WTC11 (cell line): ENCODE measurements around the gene RAG2. TPM values are rescaled to one million over a fixed set of nuclear protein-coding genes. Genes with fewer than 3 reads are reported as not detected.

Experiments used
- ATAC-seq: fragments of 200-7000 bp; cut with Tn5 transposase; 2 replicates; pipeline ENCODE4 v1.10.0; 2021; ENCODE audit warnings: mild to moderate bottlenecking, moderate library complexity
- CTCF ChIA-PET: fragments of 300-600 bp; sonication (Branson Sonifier 250); formaldehyde crosslinking; loops from one replicate; lab custom pipeline; 2021; ENCODE audit warnings: antibody characterized with exemption; lab: Charles Lee
- POLR2A ChIA-PET: fragments of 350-600 bp; sonication (Branson Sonifier 250); formaldehyde crosslinking; loops from one replicate; lab custom pipeline; 2021; ENCODE audit warnings: antibody characterized with exemption; lab: Charles Lee
- DNase-seq: peaks from one replicate; pipeline ENCODE4 v3.0.0; 2021; ENCODE audit warnings: low spot score
- H3K27ac Mint-ChIP-seq: 2 replicates; pipeline ENCODE4 v1.8.0; 2021; ENCODE audit warnings: mixed read lengths
- H3K27me3 Mint-ChIP-seq: 2 replicates; pipeline ENCODE4 v1.8.0; 2021; ENCODE audit warnings: low read depth, mild to moderate bottlenecking, moderate library complexity, mixed read lengths
- H3K36me3 Mint-ChIP-seq: 2 replicates; pipeline ENCODE4 v1.8.0; 2021; ENCODE audit warnings: mixed read lengths
- H3K4me1 Mint-ChIP-seq: 2 replicates; pipeline ENCODE4 v1.8.0; 2022; ENCODE audit warnings: mixed read lengths
- H3K4me3 Mint-ChIP-seq: 2 replicates; pipeline ENCODE4 v1.8.0; 2021; ENCODE audit warnings: mild to moderate bottlenecking, moderate library complexity, mixed read lengths
- H3K9me3 Mint-ChIP-seq: 2 replicates; pipeline ENCODE4 v1.8.0; 2021; ENCODE audit warnings: mixed read lengths
- NR1H2 ChIP-seq: sonication (generic); formaldehyde crosslinking; IDR thresholded peaks from 2 replicates; pipeline ENCODE4 v1.9.0; 2021; ENCODE audit warnings: mild to moderate bottlenecking, moderate library complexity, missing genetic modification reagents
- PRRX2 ChIP-seq: fragments of 250-450 bp; sonication (Bioruptor Pico); IDR thresholded peaks from 2 replicates; pipeline ENCODE4 v1.8.0; 2021; ENCODE audit warnings: mild to moderate bottlenecking
- ZNF219 ChIP-seq: sonication (generic); formaldehyde crosslinking; IDR thresholded peaks from 2 replicates; pipeline ENCODE4 v1.8.0; 2023; ENCODE audit warnings: missing genetic modification reagents, mild to moderate bottlenecking, borderline replicate concordance
- ZNF232 ChIP-seq: sonication (generic); formaldehyde crosslinking; IDR thresholded peaks from 2 replicates; pipeline ENCODE4 v1.8.0; 2022; ENCODE audit warnings: mild to moderate bottlenecking, missing genetic modification reagents
- ZNF416 ChIP-seq: fragments of 250-450 bp; sonication (Bioruptor Pico); IDR thresholded peaks from 2 replicates; pipeline ENCODE4 v1.9.0; 2021; ENCODE audit warnings: mild to moderate bottlenecking, inconsistent platforms
- total RNA-seq: library from RNA; stranded (reverse); gene quantifications from 3 replicates; pipeline ENCODE4 v1.2.3, GENCODE V29; 2021
- TF ChIP-seq, protein P1 (sequence below): sonication (generic); formaldehyde crosslinking; IDR thresholded peaks from 2 replicates; pipeline ENCODE4 v1.8.0; 2022; ENCODE audit warnings: mild to moderate bottlenecking, missing genetic modification reagents
- TF ChIP-seq, protein P2 (sequence below): sonication (generic); formaldehyde crosslinking; IDR thresholded peaks from 2 replicates; pipeline ENCODE4 v1.8.1; 2023; ENCODE audit warnings: mild to moderate bottlenecking, moderate library complexity, missing genetic modification reagents
- TF ChIP-seq, protein P3 (sequence below): sonication (generic); formaldehyde crosslinking; IDR thresholded peaks from 2 replicates; pipeline ENCODE4 v1.8.1; 2022; ENCODE audit warnings: low read depth, mild to moderate bottlenecking, moderate library complexity, missing genetic modification reagents, borderline replicate concordance
- TF ChIP-seq, protein P4 (sequence below): sonication (generic); formaldehyde crosslinking; IDR thresholded peaks from 2 replicates; pipeline ENCODE4 v1.8.1; 2023; ENCODE audit warnings: mild to moderate bottlenecking, missing genetic modification reagents, moderate library complexity
- TF ChIP-seq, protein P5 (sequence below): sonication (generic); formaldehyde crosslinking; IDR thresholded peaks from 2 replicates; pipeline ENCODE4 v1.8.1; 2022; ENCODE audit warnings: missing genetic modification reagents, borderline replicate concordance
- TF ChIP-seq, protein P6 (sequence below): fragments of 200-600 bp; IDR thresholded peaks from 2 replicates; pipeline ENCODE4 v1.8.0; 2022; ENCODE audit warnings: antibody characterized with exemption
- TF ChIP-seq, protein P7 (sequence below): fragments of 250-450 bp; sonication (Bioruptor Pico); IDR thresholded peaks from 2 replicates; pipeline ENCODE4 v1.8.0; 2021; ENCODE audit warnings: mild to moderate bottlenecking
- TF ChIP-seq, protein P8 (sequence below): sonication (generic); formaldehyde crosslinking; IDR thresholded peaks from 2 replicates; pipeline ENCODE4 v1.8.0; 2023; ENCODE audit warnings: mild to moderate bottlenecking, missing genetic modification reagents

Gene RAG2
- total RNA-seq, 1 experiment from 2014 or later = not detected

DNA sequence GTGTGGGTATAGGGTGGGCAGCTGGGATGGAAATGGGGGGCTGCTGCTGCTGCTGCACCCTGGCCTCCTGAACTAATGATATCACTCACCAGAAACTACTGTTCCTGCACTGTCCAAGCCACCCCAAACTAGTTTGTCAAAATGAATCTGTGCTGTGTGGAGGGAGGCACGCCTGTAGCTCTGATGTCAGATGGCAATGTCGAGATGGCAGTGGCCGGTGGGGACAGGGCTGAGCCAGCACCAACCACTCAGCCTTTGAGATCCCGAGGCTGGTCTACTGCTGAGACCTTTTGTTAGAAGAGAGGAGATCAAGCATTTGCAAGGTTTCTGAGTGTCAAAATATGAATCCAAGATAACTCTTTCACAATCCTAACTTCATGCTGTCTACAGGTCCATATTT is 28.9 kb downstream of the RAG2 start:
- POLR2A ChIA-PET = no interaction called here
- no peak overlapping the region for H3K27ac Mint-ChIP-seq
- no peak overlapping the region for H3K4me3 Mint-ChIP-seq
- TF ChIP-seq, protein P1, sequence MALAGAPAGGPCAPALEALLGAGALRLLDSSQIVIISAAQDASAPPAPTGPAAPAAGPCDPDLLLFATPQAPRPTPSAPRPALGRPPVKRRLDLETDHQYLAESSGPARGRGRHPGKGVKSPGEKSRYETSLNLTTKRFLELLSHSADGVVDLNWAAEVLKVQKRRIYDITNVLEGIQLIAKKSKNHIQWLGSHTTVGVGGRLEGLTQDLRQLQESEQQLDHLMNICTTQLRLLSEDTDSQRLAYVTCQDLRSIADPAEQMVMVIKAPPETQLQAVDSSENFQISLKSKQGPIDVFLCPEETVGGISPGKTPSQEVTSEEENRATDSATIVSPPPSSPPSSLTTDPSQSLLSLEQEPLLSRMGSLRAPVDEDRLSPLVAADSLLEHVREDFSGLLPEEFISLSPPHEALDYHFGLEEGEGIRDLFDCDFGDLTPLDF = no peak
- no peak for TF ChIP-seq ZNF416 (CRISPR knock-in tag)
- TF ChIP-seq ZNF232 (CRISPR knock-in tag) = no peak
- TF ChIP-seq, protein P2, sequence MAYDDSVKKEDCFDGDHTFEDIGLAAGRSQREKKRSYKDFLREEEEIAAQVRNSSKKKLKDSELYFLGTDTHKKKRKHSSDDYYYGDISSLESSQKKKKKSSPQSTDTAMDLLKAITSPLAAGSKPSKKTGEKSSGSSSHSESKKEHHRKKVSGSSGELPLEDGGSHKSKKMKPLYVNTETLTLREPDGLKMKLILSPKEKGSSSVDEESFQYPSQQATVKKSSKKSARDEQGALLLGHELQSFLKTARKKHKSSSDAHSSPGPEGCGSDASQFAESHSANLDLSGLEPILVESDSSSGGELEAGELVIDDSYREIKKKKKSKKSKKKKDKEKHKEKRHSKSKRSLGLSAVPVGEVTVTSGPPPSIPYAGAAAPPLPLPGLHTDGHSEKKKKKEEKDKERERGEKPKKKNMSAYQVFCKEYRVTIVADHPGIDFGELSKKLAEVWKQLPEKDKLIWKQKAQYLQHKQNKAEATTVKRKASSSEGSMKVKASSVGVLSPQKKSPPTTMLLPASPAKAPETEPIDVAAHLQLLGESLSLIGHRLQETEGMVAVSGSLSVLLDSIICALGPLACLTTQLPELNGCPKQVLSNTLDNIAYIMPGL = no peak
- TF ChIP-seq, protein P3, sequence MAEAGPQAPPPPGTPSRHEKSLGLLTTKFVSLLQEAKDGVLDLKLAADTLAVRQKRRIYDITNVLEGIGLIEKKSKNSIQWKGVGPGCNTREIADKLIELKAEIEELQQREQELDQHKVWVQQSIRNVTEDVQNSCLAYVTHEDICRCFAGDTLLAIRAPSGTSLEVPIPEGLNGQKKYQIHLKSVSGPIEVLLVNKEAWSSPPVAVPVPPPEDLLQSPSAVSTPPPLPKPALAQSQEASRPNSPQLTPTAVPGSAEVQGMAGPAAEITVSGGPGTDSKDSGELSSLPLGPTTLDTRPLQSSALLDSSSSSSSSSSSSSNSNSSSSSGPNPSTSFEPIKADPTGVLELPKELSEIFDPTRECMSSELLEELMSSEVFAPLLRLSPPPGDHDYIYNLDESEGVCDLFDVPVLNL (CRISPR knock-in tag) = no peak
- TF ChIP-seq, protein P4, sequence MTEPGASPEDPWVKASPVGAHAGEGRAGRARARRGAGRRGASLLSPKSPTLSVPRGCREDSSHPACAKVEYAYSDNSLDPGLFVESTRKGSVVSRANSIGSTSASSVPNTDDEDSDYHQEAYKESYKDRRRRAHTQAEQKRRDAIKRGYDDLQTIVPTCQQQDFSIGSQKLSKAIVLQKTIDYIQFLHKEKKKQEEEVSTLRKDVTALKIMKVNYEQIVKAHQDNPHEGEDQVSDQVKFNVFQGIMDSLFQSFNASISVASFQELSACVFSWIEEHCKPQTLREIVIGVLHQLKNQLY (CRISPR knock-in tag) = no peak
- no peak for TF ChIP-seq NR1H2 (CRISPR knock-in tag)
- TF ChIP-seq, protein P5, sequence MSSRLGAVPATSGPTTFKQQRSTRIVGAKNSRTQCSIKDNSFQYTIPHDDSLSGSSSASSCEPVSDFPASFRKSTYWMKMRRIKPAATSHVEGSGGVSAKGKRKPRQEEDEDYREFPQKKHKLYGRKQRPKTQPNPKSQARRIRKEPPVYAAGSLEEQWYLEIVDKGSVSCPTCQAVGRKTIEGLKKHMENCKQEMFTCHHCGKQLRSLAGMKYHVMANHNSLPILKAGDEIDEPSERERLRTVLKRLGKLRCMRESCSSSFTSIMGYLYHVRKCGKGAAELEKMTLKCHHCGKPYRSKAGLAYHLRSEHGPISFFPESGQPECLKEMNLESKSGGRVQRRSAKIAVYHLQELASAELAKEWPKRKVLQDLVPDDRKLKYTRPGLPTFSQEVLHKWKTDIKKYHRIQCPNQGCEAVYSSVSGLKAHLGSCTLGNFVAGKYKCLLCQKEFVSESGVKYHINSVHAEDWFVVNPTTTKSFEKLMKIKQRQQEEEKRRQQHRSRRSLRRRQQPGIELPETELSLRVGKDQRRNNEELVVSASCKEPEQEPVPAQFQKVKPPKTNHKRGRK (CRISPR knock-in tag) = no peak
- TF ChIP-seq, protein P6, sequence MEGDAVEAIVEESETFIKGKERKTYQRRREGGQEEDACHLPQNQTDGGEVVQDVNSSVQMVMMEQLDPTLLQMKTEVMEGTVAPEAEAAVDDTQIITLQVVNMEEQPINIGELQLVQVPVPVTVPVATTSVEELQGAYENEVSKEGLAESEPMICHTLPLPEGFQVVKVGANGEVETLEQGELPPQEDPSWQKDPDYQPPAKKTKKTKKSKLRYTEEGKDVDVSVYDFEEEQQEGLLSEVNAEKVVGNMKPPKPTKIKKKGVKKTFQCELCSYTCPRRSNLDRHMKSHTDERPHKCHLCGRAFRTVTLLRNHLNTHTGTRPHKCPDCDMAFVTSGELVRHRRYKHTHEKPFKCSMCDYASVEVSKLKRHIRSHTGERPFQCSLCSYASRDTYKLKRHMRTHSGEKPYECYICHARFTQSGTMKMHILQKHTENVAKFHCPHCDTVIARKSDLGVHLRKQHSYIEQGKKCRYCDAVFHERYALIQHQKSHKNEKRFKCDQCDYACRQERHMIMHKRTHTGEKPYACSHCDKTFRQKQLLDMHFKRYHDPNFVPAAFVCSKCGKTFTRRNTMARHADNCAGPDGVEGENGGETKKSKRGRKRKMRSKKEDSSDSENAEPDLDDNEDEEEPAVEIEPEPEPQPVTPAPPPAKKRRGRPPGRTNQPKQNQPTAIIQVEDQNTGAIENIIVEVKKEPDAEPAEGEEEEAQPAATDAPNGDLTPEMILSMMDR = no peak
- TF ChIP-seq, protein P7, sequence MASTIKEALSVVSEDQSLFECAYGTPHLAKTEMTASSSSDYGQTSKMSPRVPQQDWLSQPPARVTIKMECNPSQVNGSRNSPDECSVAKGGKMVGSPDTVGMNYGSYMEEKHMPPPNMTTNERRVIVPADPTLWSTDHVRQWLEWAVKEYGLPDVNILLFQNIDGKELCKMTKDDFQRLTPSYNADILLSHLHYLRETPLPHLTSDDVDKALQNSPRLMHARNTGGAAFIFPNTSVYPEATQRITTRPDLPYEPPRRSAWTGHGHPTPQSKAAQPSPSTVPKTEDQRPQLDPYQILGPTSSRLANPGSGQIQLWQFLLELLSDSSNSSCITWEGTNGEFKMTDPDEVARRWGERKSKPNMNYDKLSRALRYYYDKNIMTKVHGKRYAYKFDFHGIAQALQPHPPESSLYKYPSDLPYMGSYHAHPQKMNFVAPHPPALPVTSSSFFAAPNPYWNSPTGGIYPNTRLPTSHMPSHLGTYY (CRISPR knock-in tag) = no peak
- TF ChIP-seq ZNF219 (CRISPR knock-in tag) = no peak
- peaks cover 67% of the 10 kb centered on the region for H3K36me3 Mint-ChIP-seq
- ATAC-seq (no peak), DNase-seq (no peak)
- CTCF ChIA-PET = no interaction called here
- H3K4me1 Mint-ChIP-seq = no peaks in the 10 kb centered on the region
- peaks cover 11% of the 10 kb centered on the region for H3K27me3 Mint-ChIP-seq
- H3K9me3 Mint-ChIP-seq = peaks cover 81% of the 10 kb centered on the region

DNA sequence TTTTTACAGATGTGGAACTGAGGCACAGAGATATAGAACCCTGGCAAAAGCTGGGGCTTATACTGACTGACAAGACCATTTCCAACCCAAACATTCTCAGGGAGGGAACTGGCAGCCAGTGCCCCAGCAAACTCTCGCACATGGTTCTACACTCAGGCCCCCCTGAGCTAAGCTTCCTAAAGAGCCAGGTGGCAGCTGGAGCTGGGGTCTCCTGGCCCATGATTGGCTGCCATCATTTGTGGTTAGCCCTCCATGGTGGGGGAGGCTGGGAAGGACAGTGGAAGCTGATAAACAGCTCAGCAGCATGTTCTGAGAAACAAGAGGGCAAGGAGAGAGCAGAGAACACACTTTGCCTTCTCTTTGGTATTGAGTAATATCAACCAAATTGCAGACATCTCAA is 30.3 kb downstream of the RAG2 start, which contains the start of gene RAG1:
Gene RAG1 (plus strand): TSS at position 314 of the 400 bp plus-strand sequence. CDS start 5,298 bp downstream, outside the sequence.
- Mint-ChIP-seq H3K27ac (no peak within 1 kb of the TSS), H3K4me1 (no peaks in the 10 kb centered on the region), H3K9me3 (peaks cover 81% of the 10 kb centered on the region), H3K27me3 (peaks cover 11% of the 10 kb centered on the region), H3K36me3 (peaks cover 59% of the 10 kb centered on the region), H3K4me3 (no peak within 1 kb of the TSS)
- TF ChIP-seq, protein P3 (CRISPR knock-in tag) = no peak
- no peak for TF ChIP-seq PRRX2 (CRISPR knock-in tag)
- TF ChIP-seq, protein P8, sequence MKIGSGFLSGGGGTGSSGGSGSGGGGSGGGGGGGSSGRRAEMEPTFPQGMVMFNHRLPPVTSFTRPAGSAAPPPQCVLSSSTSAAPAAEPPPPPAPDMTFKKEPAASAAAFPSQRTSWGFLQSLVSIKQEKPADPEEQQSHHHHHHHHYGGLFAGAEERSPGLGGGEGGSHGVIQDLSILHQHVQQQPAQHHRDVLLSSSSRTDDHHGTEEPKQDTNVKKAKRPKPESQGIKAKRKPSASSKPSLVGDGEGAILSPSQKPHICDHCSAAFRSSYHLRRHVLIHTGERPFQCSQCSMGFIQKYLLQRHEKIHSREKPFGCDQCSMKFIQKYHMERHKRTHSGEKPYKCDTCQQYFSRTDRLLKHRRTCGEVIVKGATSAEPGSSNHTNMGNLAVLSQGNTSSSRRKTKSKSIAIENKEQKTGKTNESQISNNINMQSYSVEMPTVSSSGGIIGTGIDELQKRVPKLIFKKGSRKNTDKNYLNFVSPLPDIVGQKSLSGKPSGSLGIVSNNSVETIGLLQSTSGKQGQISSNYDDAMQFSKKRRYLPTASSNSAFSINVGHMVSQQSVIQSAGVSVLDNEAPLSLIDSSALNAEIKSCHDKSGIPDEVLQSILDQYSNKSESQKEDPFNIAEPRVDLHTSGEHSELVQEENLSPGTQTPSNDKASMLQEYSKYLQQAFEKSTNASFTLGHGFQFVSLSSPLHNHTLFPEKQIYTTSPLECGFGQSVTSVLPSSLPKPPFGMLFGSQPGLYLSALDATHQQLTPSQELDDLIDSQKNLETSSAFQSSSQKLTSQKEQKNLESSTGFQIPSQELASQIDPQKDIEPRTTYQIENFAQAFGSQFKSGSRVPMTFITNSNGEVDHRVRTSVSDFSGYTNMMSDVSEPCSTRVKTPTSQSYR = no peak
- no peak for DNase-seq
- ChIA-PET POLR2A (no interaction called here), CTCF (no interaction called here)
- ATAC-seq = no peak
